Neutrophil (primary cell): ENCODE measurements around the gene PRKRIP1.

ENCODE experiments used
- H3K27ac ChIP-seq: fragments of 200-600 bp; sonication (generic); 2 replicates; pipeline ENCODE4 v1.5.1; 2016; ENCODE audit warnings: mild to moderate bottlenecking, moderate library complexity
- H3K27me3 ChIP-seq: fragments of 200-600 bp; sonication (generic); 2 replicates; pipeline ENCODE4 v1.6.0; 2016; ENCODE audit warnings: mild to moderate bottlenecking
- H3K36me3 ChIP-seq: fragments of 200-600 bp; sonication (generic); 2 replicates; pipeline ENCODE4 v1.5.1; 2017
- H3K4me1 ChIP-seq, 2 experiments: fragments of 200-600 bp in 1 of 2; sonication (generic) in 1 of 2; 1 replicate in 1 of 2; 2 replicates in 1 of 2; pipeline versions ENCODE4 v1.5.1 to v1.6.1; 2013 to 2016; ENCODE audit warnings: low read depth in 1 of 2, low read length in 1 of 2, mild to moderate bottlenecking in 1 of 2, moderate library complexity in 1 of 2; ENCODE audit not compliant: control insufficient read depth in 1 of 2, insufficient read depth in 1 of 2
- H3K4me3 ChIP-seq, 2 experiments: fragments of 200-600 bp in 1 of 2; sonication (generic) in 1 of 2; 1 replicate in 1 of 2; 2 replicates in 1 of 2; pipeline ENCODE4 v1.5.1; 2013 to 2016; ENCODE audit warnings: low read depth in 1 of 2, low read length in 1 of 2, mild to moderate bottlenecking in 1 of 2, moderate library complexity in 1 of 2
- H3K9me3 ChIP-seq: fragments of 200-600 bp; sonication (generic); 2 replicates; pipeline ENCODE4 v1.5.1; 2016
- CTCF ChIP-seq: fragments of 200-600 bp; sonication (generic); IDR thresholded peaks from 2 replicates; pipeline ENCODE4 v1.5.1; 2016; ENCODE audit warnings: antibody characterized with exemption

PRKRIP1 gene

GRCh38 chr7:102415685-102416225 lies 19.6 kb downstream of the PRKRIP1 start:
- H3K36me3 ChIP-seq, result peaks cover 22% of the 10 kb centered on the region
- no peaks in the 10 kb centered on the region for H3K9me3 ChIP-seq
- H3K4me1 ChIP-seq, result peaks cover 73 to 82% of the 10 kb centered on the region in 2 experiments
- H3K4me3 ChIP-seq, result peak overlapping the region; percentile 33 to 41
- H3K27me3 ChIP-seq, result no peaks in the 10 kb centered on the region
- no peak for TF ChIP-seq CTCF
- peak overlapping the region; percentile 93 for H3K27ac ChIP-seq

DNA sequence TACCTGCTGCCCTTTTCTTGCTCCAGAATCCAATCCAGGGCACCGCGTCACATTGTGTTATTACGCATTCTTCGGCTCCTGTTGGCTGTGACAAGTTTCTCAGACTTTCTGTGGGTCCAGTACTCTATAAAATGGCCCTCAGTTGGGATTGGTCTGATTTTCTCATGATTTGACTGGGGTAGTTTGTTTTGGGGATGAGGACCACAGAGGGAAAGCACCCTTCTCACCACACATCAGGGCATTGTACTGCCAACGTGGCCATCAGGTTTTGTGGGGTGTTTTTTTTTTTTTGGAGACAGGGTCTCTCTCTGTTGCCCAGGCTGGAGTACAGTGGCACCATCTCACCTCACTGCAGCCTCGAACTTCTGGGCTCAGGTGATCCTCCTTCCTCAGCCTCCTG lies 20.2 kb downstream of the PRKRIP1 start:
- Histone ChIP-seq H3K4me1 (peaks cover 80 to 89% of the 10 kb centered on the region in 2 experiments), H3K36me3 (peaks cover 16% of the 10 kb centered on the region), H3K27me3 (no peaks in the 10 kb centered on the region), H3K27ac (peak overlapping the region; percentile 93), H3K4me3 (peak overlapping the region in 1 of 2 experiments; percentile 33), H3K9me3 (no peaks in the 10 kb centered on the region)
- no peak for TF ChIP-seq CTCF

DNA sequence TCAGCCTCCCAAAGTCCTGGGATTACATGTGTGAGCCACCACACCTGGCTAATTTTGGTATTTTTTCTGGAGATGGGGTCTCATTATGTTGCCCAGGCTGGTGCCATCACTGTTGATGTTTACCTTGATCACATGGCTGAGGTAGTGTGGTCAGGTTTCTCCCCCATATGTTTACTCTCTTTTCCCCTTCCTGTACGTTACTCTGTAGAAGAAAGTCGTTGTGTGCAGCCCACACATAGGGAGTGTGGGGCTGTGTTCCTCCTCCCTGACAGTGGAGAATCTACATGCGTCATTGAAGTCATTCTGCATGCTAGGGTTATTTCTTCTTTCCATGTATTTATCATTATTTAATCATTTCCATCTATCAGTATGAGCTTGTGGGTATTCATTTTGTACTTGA lies 20.9 kb downstream of the PRKRIP1 start:
- no peak for TF ChIP-seq CTCF
- Histone ChIP-seq H3K9me3 (no peaks in the 10 kb centered on the region), H3K36me3 (peaks cover 9% of the 10 kb centered on the region), H3K27me3 (no peaks in the 10 kb centered on the region), H3K4me1 (peaks cover 87 to 96% of the 10 kb centered on the region in 2 experiments), H3K27ac (peak overlapping the region; percentile 93), H3K4me3 (no peak overlapping the region)

DNA sequence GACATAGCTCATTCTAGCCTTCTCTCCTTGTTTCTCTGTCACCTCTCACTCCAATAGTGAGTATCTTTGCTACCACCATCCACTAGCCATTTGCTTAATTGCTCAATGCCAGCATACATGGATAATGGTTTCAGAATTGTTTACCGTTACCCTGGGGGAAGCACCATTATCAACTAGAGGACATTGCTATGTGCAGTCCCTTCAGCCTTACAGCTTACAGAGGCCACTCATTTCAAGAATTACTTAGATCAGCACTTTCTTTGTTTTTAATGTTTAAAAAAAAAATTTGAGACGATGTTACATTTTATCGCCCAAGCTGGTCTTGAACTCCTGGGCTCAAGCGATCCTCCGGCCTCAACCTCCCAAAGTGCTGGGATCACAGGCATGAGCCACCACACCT lies 22.4 kb downstream of the PRKRIP1 start:
- Histone ChIP-seq H3K9me3 (no peaks in the 10 kb centered on the region), H3K4me3 (no peak overlapping the region), H3K36me3 (no peaks in the 10 kb centered on the region), H3K27me3 (no peaks in the 10 kb centered on the region), H3K4me1 (peaks cover 80 to 89% of the 10 kb centered on the region in 2 experiments), H3K27ac (peak overlapping the region; percentile 99)
- no peak for TF ChIP-seq CTCF

DNA sequence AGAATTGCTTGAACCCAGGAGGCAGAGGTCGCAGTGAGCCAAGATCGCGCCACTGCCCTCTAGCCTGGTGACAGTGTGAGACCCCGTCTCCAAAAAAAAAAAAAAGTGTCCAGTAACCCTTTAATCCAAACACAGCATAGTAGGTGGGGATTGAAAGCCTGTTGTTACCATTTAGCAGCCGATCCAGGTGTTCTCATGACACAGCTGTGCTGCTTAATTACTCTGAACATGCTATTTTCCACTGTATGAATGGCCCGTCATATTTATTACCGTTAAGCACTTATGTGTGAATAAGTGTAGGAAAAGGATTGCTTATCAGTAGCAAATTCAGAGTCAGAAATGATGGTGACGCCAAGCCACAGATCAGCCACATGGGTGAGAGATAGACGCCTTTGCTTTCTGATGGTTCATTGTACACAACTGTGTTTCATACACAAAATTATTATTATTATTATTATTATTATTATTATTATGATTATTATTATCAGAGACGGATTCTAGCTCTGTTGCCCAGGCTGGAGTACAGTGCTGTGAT lies 25.6 kb downstream of the PRKRIP1 start:
- TF ChIP-seq CTCF, result no peak
- H3K27ac ChIP-seq, result peak overlapping the region; percentile 99
- no peaks in the 10 kb centered on the region for H3K36me3 ChIP-seq
- H3K9me3 ChIP-seq, result no peaks in the 10 kb centered on the region
- peak overlapping the region in 1 of 2 experiments; percentile 51 for H3K4me3 ChIP-seq
- no peaks in the 10 kb centered on the region for H3K27me3 ChIP-seq
- peaks cover 86 to 89% of the 10 kb centered on the region in 2 experiments for H3K4me1 ChIP-seq
